Mucosa of descending colon (tissue), 3 donors: ENCODE results near the gene HHLA2. TPM values are rescaled to one million over a fixed set of nuclear protein-coding genes. Genes with fewer than 3 reads are reported as not detected.

ENCODE experiments used
- ATAC-seq: fragments of 200-7000 bp; cut with Tn5 transposase; one replicate; pipeline ENCODE4 v1.9.1; 2020; ENCODE audit warnings: mild to moderate bottlenecking, moderate library complexity
- DNase-seq, 3 donors: peaks; one replicate each; pipeline ENCODE4 v3.0.0-alpha.2; 2020
- H3K36me3 ChIP-seq: fragments of 200-600 bp; one replicate; pipeline ENCODE4 v1.8.0; 2021; ENCODE audit warnings: low read depth, mild to moderate bottlenecking
- H3K4me1 ChIP-seq: fragments of 200-600 bp; one replicate; pipeline ENCODE4 v1.8.0; 2021; ENCODE audit warnings: low read depth, mild to moderate bottlenecking
- H3K4me3 ChIP-seq: fragments of 200-600 bp; one replicate; pipeline ENCODE4 v1.8.0; 2021; ENCODE audit warnings: mild to moderate bottlenecking
- H3K9me3 ChIP-seq: fragments of 200-600 bp; one replicate; pipeline ENCODE4 v1.8.0; 2021; ENCODE audit warnings: mild to moderate bottlenecking
- intact Hi-C, 2 donors: fragments of 100-400 bp; cut with DNase I in 1 of 2; cut with micrococcal nuclease in 1 of 2; formaldehyde crosslinking; loops; one replicate each; pipeline versions ENCODE4 v1.11.0 to v1.11.1; 2022; cut with DNase I, micrococcal nuclease
- total RNA-seq, 3 donors: library from RNA; stranded (reverse); fragmentation: NEBNext Ultra II Directional in 2 of 3; extraction: Animal tissue kit (Norgen Biotek cat#: 25700) in 2 of 3; gene quantifications; one replicate each; pipeline versions ENCODE4 v1.2.1 to v1.2.4, GENCODE V29; 2021 to 2023
- TF ChIP-seq, protein P1 (sequence below): fragments of 200-600 bp; IDR thresholded peaks from one replicate; pipeline ENCODE4 v1.8.0; 2022; ENCODE audit warnings: antibody characterized with exemption, mild to moderate bottlenecking
- donor health status: DM: no; HTN: no; CAD: no; lungs with moderate emphysema.
- donor health status: DM: no; HTN: no; CAD: no.
- donor health status: DM: no; HTN: yes; CAD: no.

Gene HHLA2
- total RNA-seq, 3 donors from 2014 or later: 98.2 to 276 (median 169) TPM

DNA sequence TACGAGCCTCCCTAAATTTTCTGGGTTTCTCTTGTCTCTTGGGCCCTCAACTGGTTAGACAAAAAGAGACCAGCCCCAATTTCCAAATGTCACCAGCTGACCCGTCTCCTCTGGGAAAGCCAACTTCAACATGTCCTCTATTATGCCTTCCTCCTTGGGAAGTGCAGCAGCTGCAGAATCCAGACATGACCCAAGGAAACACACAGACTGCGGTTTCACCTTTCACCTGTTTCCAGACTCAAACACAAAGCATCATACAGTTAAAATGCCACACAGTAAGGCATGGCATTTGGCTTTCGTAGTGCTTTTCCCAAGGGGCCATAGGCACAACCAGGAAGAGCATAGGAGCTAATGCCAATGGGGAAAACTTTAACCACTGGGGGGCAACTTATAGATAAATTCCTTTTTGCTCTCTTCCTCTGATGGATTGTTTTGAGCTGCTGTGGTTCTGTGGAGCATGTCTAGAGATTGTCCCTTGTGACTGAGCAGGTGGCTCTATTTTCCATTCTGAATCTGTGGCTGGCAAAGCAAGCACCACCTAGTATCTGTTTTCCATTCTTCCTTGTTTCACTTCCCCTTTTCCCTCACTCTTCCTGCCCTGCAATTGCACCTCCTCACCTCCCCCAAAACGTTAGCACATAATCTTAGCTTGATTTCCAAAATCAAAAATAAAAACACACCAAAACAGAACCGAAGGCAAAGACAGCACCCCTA is 49.3 kb downstream of the HHLA2 start:
- DNase-seq (no peak), ATAC-seq (peak; percentile 61)
- Histone ChIP-seq H3K9me3 (no peaks in the 10 kb centered on the region), H3K36me3 (no peaks in the 10 kb centered on the region), H3K4me3 (no peak overlapping the region), H3K4me1 (no peaks in the 10 kb centered on the region)
- intact Hi-C loops: no loop called here
- TF ChIP-seq, protein P1, sequence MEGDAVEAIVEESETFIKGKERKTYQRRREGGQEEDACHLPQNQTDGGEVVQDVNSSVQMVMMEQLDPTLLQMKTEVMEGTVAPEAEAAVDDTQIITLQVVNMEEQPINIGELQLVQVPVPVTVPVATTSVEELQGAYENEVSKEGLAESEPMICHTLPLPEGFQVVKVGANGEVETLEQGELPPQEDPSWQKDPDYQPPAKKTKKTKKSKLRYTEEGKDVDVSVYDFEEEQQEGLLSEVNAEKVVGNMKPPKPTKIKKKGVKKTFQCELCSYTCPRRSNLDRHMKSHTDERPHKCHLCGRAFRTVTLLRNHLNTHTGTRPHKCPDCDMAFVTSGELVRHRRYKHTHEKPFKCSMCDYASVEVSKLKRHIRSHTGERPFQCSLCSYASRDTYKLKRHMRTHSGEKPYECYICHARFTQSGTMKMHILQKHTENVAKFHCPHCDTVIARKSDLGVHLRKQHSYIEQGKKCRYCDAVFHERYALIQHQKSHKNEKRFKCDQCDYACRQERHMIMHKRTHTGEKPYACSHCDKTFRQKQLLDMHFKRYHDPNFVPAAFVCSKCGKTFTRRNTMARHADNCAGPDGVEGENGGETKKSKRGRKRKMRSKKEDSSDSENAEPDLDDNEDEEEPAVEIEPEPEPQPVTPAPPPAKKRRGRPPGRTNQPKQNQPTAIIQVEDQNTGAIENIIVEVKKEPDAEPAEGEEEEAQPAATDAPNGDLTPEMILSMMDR: no peak

DNA sequence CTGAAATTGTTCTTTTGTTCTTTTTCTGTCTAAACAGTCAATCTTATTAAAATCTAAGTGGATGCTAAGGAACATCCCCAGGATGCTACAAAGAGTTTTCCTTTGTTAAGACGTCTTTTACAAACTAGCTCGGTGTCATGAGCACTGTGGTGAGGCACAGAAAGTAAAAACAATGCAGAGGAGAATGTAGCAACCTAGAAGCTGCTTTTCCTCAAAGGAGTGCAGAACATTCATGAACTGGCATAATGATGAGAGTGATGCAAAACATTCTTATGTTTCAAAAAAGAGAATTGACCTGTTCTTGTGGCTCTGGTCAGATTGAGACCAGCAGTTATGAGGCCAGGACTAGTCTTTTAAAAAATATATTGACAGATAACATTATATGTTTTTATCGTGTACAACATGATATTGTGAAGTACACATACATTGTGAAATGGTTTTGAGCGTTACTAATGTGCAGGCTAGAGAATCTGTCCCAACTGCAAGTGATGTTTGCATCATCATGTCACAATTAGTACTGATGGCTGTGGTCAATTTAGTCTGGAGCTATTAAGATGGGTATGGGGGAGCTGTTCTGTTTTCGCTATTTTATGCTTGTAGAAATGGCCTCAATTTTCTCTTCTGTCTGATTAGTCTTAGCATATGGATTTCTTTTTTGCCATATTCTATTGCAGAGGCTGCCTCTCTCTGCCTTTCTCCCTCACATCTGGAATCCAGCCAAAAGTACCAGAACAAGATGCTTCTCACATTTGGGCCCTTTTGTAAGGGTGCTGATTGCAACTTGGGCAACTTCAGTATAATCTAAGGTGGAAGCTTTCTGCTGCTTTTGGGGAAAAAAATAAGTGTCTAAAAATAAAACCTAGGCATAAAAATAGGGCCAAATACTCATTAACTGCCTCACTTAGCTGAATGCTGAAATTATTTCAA is 50.2 kb downstream of the HHLA2 start:
- H3K4me3 ChIP-seq: no peak overlapping the region
- no peaks in the 10 kb centered on the region for H3K9me3 ChIP-seq
- intact Hi-C loops: no loop called here
- no peaks in the 10 kb centered on the region for H3K4me1 ChIP-seq
- no peaks in the 10 kb centered on the region for H3K36me3 ChIP-seq
- TF ChIP-seq, protein P1: no peak
- DNase-seq: no peak
- no peak for ATAC-seq

DNA sequence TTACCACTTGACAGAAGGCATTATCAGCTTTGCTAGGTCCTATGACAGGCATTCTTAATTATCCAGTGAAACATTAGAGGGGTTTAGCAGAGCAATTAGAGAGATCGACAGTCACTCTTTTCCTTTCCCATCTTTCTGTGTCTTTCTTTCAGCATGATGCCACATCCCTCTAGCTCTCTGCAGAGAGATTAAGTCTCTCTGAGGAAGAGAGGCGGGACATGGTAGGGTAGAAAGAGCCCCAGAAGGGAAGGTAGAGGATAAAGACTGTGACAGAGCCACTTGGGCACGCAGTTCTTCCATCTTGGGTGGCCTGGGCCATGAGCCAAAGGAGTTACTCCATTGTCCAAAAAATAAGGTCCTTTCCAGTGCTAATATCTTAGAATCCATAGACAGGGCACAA is 55.8 kb downstream of the HHLA2 start:
- ATAC-seq (no peak), DNase-seq (no peak)
- Histone ChIP-seq H3K4me1 (no peaks in the 10 kb centered on the region), H3K36me3 (no peaks in the 10 kb centered on the region), H3K4me3 (no peak overlapping the region), H3K9me3 (no peaks in the 10 kb centered on the region)
- intact Hi-C loops: no loop called here
- TF ChIP-seq, protein P1: no peak

DNA sequence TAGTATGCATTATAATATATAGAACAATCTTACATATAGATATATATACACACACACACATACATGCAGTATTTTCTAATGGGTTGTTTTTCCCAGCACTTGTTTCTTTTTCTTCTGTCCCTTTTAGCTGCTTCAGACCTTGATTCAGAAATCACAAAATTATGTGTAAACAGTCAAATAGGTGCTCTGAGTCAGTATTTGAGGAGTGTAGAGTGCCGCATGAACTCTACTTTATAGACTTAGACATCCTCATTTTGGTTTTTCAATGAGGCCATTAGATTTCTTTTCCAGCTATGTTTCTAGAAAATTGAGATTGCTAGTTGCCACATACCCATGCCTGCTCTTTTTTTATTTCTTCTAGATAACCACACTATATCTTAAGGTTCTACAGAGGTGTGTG is 58.2 kb downstream of the HHLA2 start:
- Histone ChIP-seq H3K9me3 (no peaks in the 10 kb centered on the region), H3K4me1 (no peaks in the 10 kb centered on the region), H3K36me3 (no peaks in the 10 kb centered on the region), H3K4me3 (no peak overlapping the region)
- TF ChIP-seq, protein P1: no peak
- ATAC-seq (no peak), DNase-seq (no peak)
- intact Hi-C loops: no loop called here

DNA sequence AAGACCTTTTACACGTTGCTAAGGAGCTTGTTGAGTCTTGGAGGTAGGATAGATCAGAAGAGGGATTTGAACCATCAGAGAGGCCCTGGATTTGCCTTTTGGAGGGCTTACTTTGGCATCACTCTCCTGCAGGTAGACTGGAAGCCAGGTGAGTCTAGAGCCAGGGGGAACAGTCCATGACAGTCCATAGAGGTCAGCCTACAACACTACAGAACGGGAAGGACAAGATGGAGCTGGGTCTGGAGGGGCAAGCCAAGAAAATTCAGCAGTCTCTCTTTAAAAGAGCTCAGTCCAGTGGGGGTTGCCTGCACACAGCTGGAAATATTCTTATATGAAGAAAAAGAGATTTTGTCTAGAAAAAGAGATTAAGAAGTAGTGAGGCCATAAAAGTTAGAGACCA is 60.7 kb downstream of the HHLA2 start:
- Histone ChIP-seq H3K9me3 (no peaks in the 10 kb centered on the region), H3K36me3 (no peaks in the 10 kb centered on the region), H3K4me3 (no peak overlapping the region), H3K4me1 (no peaks in the 10 kb centered on the region)
- TF ChIP-seq, protein P1: no peak
- ATAC-seq: no peak
- intact Hi-C loops: no loop called here
- no peak for DNase-seq
